G401.6 (cell line): Measurements from ENCODE around the gene CP.
"Not testable (repeated sequence)": the region's sequence is repeated elsewhere in the genome, so short reads cannot be mapped to it uniquely, and the experiment has no call there.

Experiments used
- FAIRE-seq: peaks from 2 replicates; lab custom pipeline; 2012; peaks lifted over from hg19 to GRCh38; lab: Jason Lieb, UNC

Gene CP

GRCh38 chr3:149227591-149228268 lies 6.1 kb upstream of the CP start:
- FAIRE-seq, result no peak

GRCh38 chr3:149226776-149227175 lies 5.1 kb upstream of the CP start:
- FAIRE-seq, result no peak

GRCh38 chr3:149224736-149225594 lies 3.3 kb upstream of the CP start:
- FAIRE-seq, result no peak

- FAIRE-seq, result no peak
Measured at GRCh38 chr3:149223461-149223820, 1.8 kb upstream of the CP start.

GRCh38 chr3:149219380-149220121 lies 2.1 kb downstream of the CP start:
- not testable (repeated sequence) for FAIRE-seq

GRCh38 chr3:149217347-149217746 lies 4.3 kb downstream of the CP start:
- FAIRE-seq, result no peak

GRCh38 chr3:149216193-149216869 lies 5.3 kb downstream of the CP start:
- no peak for FAIRE-seq

- no peak for FAIRE-seq
Measured at GRCh38 chr3:149215515-149215914, 6.1 kb downstream of the CP start.

GRCh38 chr3:149214702-149215101 lies 6.9 kb downstream of the CP start:
- FAIRE-seq, result no peak

- FAIRE-seq, result no peak
Measured at GRCh38 chr3:149212386-149212785, 9.2 kb downstream of the CP start.

- FAIRE-seq, result no peak
Measured at GRCh38 chr3:149209431-149209830, 12.2 kb downstream of the CP start.

GRCh38 chr3:149207475-149207874 lies 14.2 kb downstream of the CP start:
- no peak for FAIRE-seq

- FAIRE-seq, result no peak
Measured at GRCh38 chr3:149204390-149204991, 17.1 kb downstream of the CP start.

- FAIRE-seq, result no peak
Measured at GRCh38 chr3:149203758-149204157, 17.9 kb downstream of the CP start.

GRCh38 chr3:149199474-149199873 lies 22.2 kb downstream of the CP start:
- FAIRE-seq, result no peak

- no peak for FAIRE-seq
Measured at GRCh38 chr3:149198611-149199010, 23.0 kb downstream of the CP start.

- FAIRE-seq, result no peak
Measured at GRCh38 chr3:149197669-149198068, 24.0 kb downstream of the CP start.

GRCh38 chr3:149196805-149197592 lies 24.6 kb downstream of the CP start:
- FAIRE-seq, result not testable (repeated sequence)

GRCh38 chr3:149195221-149195620 lies 26.4 kb downstream of the CP start:
- FAIRE-seq, result no peak

GRCh38 chr3:149188494-149188893 lies 33.1 kb downstream of the CP start:
- FAIRE-seq, result no peak

GRCh38 chr3:149186721-149187120 lies 34.9 kb downstream of the CP start:
- no peak for FAIRE-seq
